ENCODE data around the gene RABL6.
A peak's percentile ranks its signal among the peaks of the same experiment; 100 is the strongest.

Gene RABL6

GRCh38 chr9:136885950-136886578 lies 78.3 kb downstream of the RABL6 start, which contains the start of gene TRAF2:
Gene TRAF2, plus strand, starts transcription at chr9:136886516. Its CDS starts 12,225 bp downstream, at chr9:136898741.
- peak; percentile 99 for DNase-seq

GRCh38 chr9:136886610-136887597 lies 79.2 kb downstream of the RABL6 start:
- DNase-seq, result peak; percentile 74 to 93 (median 85)

GRCh38 chr9:136888454-136888853 lies 80.7 kb downstream of the RABL6 start:
- no peak for DNase-seq

- DNase-seq, result no peak
Observed at GRCh38 chr9:136889858-136890257, 82.1 kb downstream of the RABL6 start.

GRCh38 chr9:136890661-136891060 lies 82.9 kb downstream of the RABL6 start:
- DNase-seq, result no peak
